ENCODE measurements around the gene PICALM.
"Not testable (repeated sequence)": the region's sequence is repeated elsewhere in the genome, so short reads cannot be mapped to it uniquely, and the experiment has no call there.

PICALM gene, protein sequence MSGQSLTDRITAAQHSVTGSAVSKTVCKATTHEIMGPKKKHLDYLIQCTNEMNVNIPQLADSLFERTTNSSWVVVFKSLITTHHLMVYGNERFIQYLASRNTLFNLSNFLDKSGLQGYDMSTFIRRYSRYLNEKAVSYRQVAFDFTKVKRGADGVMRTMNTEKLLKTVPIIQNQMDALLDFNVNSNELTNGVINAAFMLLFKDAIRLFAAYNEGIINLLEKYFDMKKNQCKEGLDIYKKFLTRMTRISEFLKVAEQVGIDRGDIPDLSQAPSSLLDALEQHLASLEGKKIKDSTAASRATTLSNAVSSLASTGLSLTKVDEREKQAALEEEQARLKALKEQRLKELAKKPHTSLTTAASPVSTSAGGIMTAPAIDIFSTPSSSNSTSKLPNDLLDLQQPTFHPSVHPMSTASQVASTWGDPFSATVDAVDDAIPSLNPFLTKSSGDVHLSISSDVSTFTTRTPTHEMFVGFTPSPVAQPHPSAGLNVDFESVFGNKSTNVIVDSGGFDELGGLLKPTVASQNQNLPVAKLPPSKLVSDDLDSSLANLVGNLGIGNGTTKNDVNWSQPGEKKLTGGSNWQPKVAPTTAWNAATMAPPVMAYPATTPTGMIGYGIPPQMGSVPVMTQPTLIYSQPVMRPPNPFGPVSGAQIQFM

DNA sequence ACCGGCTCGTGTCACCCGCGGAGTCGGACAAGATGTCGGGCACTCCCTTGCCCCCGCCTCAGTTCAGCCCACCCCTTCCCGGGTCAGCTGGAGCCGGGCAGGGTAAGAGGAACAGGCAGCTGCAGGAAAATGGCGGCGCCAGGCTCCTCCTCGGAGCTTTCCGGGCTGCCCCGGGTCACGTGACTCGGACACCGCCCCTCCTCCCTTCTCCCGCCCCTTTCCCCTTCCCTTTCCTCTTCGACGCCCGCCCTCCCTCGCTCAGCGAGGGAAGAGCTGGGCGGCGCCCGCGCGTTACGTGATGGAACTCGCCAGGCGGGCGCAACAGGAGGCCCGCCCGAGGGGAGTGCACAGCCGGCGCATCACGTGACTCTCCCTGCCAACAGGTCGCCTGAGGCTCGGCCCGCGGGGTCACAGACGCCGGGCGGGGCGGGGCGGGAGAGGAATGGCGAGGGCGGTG lies at the start of gene PICALM:
TSS of gene PICALM (minus strand) at position 134 of the 457 bp plus-strand sequence. CDS start 304 bp downstream, outside the sequence.
- peak; percentile 98 for DNase-seq

GRCh38 chr11:86118253-86118652 lies 49.4 kb upstream of the PICALM start:
- no peak for DNase-seq

DNA sequence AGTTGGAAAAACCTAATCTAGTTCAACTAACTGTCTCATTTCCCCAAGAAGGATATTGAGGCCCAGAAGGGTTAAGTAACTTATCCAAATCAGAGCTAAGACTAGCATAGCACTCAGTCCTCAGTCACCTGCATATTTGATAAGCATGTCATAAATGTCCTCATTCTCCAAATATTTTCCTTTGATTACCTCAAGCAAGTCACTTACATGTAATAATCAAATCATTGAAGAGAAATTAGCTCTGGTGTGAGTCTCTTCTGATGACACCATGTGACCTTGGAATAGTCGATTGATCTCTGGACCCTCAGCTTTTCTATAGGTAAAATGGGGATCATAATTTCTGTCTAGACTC lies 48.8 kb upstream of the PICALM start:
- DNase-seq, result no peak

DNA sequence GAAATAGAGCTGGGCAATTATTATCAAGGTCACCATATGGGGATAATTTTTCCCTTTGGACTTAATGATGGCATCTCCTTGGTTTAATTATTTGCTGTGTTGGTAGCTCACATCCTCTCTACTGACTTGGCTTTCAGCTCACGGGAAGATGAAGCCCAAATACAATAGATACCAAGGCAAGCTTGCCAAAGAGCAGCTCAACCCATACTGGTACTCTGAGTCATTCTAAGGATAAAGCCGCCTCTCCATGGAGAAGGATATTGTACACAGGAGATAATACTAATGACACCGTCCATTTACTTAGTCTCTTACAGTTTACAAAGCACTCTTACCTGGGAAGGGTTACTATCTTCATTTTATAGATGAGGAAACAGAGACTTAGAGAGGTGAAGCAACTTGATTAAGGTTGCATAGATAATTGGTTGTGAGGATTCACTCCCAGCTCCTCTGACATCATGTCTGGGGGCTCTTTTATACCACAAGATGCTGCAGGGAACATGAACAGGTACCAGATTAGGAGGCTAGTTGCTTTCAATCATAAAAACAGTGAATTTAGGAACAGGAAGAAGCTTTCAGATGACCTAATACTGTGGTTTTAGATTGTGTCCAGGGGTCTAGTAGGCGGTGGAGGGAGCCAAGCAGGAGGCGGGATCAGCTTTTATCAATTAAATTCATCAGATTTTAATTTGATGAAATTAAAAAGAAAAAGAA lies 48.3 kb upstream of the PICALM start:
- DNase-seq, result no peak

DNA sequence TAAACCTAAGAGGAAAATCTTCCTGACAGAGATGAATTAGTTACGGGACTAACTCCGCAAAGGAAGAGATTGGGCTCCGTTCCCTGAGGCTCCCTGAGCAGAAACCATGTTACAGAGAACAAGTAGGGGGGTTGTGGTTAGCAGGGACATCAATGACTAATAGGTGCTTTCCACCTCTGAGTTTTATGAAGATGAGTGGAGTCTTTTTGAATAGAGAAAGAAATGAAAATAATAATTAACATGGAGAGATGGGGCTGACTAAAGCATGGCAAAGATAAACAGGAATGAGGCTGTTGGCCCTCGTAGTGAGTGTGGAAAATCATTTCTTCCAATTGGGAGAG lies 47.5 kb upstream of the PICALM start:
- DNase-seq, result no peak

- no peak for DNase-seq
Observed at GRCh38 chr11:86115542-86116385, 46.9 kb upstream of the PICALM start.

GRCh38 chr11:86108890-86109638 lies 40.2 kb upstream of the PICALM start:
- DNase-seq, result no peak

DNA sequence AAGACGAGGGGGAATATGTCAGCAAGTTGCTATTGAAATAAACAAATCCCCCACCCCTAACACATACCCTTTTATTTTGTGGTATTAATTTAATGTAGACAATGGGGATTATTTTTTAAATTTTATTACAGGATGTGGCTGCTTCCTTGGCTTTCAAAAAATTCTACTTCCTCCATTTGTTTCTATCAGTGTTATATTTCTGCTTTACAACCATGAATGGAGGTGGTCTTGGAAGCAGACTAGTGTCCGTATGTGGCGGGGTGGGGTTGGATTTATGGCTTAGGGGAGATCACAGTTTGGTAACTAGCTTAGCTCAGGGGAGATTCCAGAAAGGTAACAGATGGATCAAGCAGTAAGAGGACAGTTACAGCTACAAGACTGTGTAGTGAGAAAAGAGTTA lies 39.3 kb upstream of the PICALM start:
- DNase-seq, result no peak

GRCh38 chr11:86106916-86107315 lies 38.0 kb upstream of the PICALM start:
- no peak for DNase-seq

DNA sequence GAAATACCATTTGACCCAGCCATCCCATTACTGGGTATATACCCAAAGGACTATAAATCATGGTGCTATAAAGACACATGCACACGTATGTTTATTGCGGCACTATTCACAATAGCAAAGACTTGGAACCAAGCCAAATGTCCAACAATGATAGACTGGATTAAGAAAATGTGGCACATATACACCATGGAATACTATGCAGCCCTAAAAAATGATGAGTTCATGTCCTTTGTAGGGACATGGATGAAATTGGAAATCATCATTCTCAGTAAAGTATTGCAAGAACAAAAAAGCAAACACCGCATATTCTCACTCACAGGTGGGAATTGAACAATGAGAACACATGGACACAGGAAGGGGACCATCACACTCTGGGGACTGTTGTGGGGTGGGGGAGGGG lies 37.1 kb upstream of the PICALM start:
- DNase-seq, result not testable (repeated sequence)

- DNase-seq, result not testable (repeated sequence)
Observed at GRCh38 chr11:86105601-86106000, 36.7 kb upstream of the PICALM start.

DNA sequence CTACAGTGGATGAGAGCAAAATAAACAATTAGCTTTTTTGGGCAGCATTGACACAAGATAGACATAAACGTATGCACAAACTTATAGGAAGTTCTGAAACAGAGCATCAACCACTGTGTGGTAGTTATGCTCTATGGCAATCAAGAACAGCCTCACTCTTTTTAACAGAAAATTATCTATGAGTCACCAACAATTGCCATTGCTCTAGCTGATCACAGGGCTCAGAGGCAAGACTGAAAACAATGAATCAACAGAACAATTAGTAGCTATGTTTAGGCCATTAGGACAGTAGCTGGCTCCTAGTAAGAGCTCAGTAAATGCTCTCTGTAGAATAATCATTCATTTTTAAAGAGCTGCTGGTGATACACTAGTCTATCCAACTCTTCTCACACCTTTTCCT lies 34.9 kb upstream of the PICALM start:
- DNase-seq, result no peak

- peak; percentile 46 for DNase-seq
Observed at GRCh38 chr11:86101941-86102407, 33.1 kb upstream of the PICALM start.

GRCh38 chr11:86101493-86101892 lies 32.6 kb upstream of the PICALM start:
- peak; percentile 42 for DNase-seq

DNA sequence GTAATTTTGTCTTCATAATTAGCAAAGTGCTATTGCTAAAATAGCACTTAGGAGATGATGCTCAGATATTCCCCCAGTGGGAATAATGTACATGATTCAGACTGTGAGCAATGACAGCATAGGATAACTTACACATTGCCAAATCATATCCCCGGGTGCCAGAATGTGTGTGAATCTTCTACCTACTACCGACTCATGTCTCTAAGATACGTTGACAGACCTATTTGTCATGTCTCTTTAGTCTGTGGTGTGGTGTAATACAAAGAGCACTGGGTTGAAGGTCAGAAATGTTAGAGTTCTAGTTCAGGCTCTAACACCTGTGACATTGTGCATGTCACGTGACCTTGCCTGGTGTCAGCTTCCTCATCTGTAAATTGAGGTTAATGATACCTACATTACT lies 31.0 kb upstream of the PICALM start:
- DNase-seq, result no peak

GRCh38 chr11:86097980-86098379 lies 29.1 kb upstream of the PICALM start:
- no peak for DNase-seq

GRCh38 chr11:86091566-86091965 lies 22.7 kb upstream of the PICALM start:
- DNase-seq, result no peak

GRCh38 chr11:86091086-86091485 lies 22.2 kb upstream of the PICALM start:
- DNase-seq, result no peak

DNA sequence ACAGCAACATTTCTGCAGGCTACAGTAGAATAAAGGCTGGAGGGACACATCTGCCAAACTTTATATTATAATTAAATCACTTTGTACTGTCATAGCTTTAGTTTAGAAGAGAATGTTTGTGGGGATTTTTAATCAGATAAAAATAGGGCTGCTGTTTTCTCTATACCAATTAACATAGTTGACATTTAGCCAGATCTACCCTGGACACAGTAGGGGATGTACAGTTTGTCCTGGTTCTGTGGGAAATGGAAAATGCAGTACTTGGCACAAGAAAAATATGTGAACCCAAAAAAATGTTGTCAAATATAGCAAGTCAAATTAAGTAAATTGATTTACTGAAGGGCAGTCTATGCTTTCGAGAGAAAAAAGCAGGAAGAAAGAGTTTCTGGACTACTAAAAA lies 20.8 kb upstream of the PICALM start:
- no peak for DNase-seq

- DNase-seq, result not testable (repeated sequence)
Observed at GRCh38 chr11:86087688-86088087, 18.8 kb upstream of the PICALM start.

GRCh38 chr11:86087256-86087655 lies 18.4 kb upstream of the PICALM start:
- DNase-seq, result no peak

DNA sequence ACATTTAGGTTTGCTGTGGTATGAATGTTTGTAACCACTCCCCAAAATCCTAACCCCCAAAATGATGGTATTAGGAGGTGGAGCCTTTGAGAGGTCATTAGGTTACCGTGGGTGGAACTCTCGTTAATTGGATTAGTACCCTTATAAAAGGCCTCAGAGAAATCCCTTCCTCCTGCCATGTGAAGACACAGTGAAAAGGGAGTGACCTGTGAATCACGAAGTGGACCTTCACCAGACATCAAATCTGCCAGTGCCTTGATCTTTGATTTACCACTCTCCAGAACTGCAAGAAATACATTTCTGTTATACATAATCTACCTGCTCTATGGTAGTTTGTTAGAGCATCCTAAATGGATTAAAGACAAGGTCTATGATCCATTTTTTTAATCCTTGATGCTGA lies 12.6 kb upstream of the PICALM start:
- DNase-seq, result no peak

All from DMS79 treated with DMSO at 0.1 percent for 48 hours (cell line).